ENCODE measurements around the gene HOXA3. TPM values are rescaled to one million over a fixed set of nuclear protein-coding genes. Genes with fewer than 3 reads are reported as not detected.

HOXA3 gene
- total RNA-seq, 4 donors from 2014 or later: 3.4 to 3.9 (median 3.6) TPM

DNA sequence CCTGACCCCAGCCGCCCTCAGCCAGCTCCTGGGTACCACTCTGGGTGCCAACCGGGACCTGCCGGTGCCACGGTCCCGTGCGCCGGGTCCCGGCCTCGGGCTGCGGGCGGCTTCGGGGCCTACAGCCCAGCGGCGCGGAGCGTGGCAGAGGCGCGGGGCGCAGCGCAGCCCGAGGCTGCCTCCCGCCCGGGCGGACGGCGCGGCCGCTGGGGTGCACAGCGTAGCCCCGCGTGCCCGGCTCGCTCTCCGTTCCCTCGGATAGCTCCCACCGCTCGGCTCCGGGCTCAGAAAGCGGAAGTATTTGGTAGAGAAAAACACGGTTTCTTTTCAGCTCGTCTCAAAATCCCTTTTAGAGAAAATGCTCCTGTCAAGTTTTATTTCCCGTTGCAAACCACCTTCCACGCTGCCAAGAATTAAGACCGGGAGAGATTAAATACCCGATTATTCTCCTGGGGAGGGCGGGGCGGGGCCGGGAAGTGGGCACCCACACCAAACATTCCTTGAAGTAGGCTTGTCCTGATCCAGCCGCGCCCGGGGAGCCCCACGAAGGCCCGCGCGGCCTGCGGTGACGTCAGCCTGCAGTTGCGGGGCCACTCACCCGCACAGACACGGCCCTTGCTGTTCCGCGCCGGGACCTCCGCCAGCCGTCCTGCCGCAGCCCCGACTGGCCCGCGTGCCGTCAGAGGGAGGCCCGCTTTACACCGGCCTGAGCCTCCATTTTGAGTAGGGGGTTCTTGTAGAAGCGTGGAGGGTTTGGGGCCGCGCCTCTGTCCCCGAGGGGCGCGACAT is 40.4 kb upstream of the HOXA3 start:
- TF ChIP-seq, protein P1, sequence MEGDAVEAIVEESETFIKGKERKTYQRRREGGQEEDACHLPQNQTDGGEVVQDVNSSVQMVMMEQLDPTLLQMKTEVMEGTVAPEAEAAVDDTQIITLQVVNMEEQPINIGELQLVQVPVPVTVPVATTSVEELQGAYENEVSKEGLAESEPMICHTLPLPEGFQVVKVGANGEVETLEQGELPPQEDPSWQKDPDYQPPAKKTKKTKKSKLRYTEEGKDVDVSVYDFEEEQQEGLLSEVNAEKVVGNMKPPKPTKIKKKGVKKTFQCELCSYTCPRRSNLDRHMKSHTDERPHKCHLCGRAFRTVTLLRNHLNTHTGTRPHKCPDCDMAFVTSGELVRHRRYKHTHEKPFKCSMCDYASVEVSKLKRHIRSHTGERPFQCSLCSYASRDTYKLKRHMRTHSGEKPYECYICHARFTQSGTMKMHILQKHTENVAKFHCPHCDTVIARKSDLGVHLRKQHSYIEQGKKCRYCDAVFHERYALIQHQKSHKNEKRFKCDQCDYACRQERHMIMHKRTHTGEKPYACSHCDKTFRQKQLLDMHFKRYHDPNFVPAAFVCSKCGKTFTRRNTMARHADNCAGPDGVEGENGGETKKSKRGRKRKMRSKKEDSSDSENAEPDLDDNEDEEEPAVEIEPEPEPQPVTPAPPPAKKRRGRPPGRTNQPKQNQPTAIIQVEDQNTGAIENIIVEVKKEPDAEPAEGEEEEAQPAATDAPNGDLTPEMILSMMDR (IDR thresholded peaks at IDR 0.05; ENCODE audit: low read depth): no peak

DNA sequence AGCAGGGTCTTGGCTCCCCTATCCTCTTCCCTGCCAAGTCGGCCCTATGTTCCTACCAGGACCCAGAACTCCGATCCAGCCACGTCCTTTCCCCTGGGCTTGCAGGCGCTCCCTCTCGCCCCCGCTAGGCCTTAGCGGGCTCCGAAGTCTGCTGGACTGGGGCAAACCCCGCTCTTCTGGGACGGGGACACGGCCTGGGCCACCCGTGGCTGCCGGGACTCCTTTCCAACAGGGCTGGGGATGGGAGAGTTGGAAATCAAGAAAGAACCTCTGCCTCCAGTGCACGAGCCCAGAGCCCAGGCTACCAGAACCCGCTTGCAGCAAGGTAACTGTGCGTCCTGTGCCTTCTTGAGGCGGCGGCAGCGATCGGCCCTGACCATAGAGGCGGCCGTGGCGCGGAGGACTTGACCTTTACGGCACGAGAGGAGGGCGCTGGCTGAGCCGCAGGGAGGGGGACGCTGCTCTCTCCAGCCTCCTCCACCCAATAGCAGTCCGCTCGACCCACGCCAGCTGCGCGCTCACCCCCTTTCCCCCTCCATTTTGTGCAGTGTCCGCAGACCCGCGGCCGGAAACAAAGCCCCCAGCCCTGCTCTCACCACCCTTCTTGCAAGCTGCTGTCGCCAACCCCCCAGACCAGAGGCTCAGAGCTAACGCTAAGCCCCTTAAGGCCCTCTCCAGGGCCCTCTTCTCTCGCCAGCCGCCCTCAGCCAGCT is 39.6 kb upstream of the HOXA3 start:
- TF ChIP-seq, protein P1 (IDR thresholded peaks at IDR 0.05; ENCODE audit: low read depth): no peak

DNA sequence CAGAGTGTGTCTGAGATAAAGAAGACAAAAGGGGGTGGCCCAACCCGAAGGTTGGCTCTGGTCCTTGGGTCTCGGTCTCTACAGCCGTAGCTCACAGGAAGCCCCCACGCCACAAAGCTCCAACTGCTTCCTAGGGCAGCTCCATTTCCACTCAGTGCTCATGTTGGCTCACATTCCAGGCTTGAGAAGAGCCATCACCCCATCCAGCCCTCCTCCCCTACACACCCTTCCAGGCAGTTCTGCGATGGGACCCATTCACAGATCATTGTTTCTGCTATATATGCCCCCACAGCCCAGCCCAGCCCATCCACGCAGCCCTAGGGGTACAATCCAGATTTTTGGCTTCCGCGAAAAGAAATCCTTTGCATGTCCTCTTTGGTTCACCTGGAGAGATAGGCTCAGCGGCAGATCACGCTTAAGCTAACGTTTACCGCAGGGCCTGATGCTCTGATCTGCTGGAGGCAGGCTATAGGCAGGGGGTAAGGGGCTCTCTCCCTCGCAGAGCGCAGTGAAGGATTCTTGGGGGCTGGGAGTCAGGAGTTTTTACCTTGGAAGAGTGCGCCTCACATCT is 38.9 kb upstream of the HOXA3 start:
- TF ChIP-seq, protein P1 (IDR thresholded peaks at IDR 0.05; ENCODE audit: low read depth): no peak

DNA sequence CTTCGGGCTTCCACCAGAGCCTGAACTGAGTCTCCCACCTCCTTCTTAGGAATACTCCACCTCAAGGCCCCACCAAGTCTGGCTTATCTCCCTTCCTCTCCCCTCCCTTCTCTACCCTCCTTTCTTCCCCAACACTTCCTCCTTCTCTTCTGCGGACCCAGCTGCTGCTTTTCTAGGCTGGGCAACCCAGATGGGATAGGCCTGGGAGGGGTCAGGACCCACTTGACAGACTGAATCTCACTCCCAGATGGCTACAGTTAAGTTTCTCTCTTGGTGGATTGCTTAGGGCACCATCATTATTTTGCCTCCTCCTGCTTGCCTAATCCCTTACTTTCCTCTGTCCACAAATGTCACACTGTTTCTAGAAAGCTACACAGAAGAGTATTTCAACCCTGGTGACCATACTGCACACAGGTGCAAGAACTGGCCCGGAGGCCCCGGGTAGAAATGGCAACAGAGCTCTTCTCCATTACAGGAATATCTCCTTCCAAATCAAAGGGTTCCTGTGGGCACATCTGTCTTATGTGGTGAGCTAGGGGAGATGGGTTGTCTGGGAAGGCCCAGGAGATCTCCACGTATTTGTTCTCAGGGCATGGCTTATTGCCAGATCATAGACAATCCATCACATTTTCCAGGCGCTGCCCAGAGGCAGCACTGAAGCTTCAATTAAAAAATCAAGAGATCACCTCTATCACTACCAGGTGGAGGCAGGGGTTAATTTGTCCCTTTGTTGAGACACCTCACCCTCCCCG is 37.8 kb upstream of the HOXA3 start:
- TF ChIP-seq, protein P1 (IDR thresholded peaks at IDR 0.05; ENCODE audit: low read depth): no peak

DNA sequence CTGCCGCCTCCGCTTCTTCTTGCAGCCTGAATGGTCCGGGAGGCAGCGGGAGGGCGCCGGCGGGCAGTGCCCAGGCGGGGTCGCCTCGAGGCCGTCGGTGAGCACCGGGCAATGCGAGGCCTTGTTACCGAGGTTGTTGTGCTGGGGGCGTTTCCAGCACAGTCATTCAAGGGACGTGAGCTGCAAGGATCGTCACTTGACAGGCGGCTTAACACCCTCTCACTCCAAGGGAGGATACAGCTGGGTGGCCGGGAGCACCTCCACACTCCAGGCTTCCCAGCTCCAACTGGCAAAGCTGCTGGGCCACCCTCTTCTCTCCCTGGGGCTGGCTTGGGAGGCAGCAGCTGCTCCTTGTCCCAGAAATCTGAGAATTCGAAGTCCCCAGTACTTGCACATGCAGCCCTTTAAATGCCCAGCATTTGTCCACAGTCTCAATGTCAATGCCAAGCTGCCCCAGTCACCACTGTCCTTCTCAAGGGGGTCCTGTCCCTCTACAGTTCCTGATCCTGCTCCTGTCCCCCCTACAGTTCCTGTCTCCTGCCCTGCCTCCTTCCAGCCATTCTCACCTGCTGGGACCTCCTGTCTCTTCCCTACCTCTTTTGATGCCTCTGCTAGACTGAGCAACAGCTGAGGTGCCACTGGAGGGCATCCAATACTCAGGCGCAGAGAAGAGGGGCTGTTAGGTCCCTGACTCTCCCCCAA is 37.1 kb upstream of the HOXA3 start:
- TF ChIP-seq, protein P1 (IDR thresholded peaks at IDR 0.05; ENCODE audit: low read depth): no peak

DNA sequence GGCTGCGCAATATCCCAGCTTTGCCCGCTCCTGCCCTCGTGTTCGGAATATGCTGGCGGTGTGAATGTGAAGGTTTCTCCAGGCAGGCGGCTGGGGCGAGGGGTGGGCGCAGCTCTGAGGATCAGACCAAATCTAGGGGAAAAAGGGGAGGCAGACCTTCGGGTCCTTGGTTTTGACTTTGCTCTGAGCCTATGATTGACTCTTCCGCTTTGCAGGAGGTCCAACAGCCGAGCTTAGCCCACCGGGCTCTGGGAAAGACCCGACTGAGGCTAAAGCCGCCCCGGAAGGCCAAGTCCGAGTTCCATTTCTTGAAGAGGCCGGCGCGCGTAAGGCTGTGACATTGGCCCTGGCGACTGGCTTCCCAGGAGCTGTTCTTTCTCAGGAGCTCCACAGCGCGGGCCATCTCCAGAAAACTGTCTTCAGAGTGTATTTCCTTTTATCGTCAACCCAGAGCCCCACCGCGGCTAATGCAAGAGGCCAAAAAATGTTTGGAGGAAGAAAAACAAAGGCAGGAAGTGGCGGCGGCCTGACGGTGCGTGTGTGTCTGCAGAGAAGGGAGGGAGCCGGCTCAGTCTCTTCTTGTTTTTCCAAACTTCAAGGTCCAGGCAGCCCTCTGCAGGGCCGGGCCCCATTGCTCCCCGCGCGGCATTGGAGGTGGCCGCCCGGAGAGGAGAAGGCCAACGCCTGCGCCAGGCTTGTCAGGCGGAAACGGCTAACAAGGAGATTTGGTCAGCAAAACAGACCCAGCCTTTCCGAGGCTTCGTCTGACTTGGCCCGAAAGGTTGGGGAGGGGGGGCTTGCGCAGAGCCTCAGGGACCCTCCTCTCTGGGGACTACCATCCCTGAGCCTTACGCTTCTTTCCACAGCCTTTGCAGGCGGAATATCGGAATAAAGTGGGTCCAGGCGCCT is 36.3 kb upstream of the HOXA3 start:
- TF ChIP-seq, protein P1 (IDR thresholded peaks at IDR 0.05; ENCODE audit: low read depth): no peak

Measured in subcutaneous adipose tissue (tissue), 4 donors.